Measurements from ENCODE around the gene TBC1D22A. TPM values are rescaled to one million over a fixed set of nuclear protein-coding genes. Genes with fewer than 3 reads are reported as not detected.

Gene TBC1D22A
- total and polyA plus RNA-seq, 11 donors = 9.4 to 30.7 (median 18.6) TPM

GRCh38 chr22:46997311-46997970, 235.0 kb downstream of the TBC1D22A start:
- Histone ChIP-seq H3K36me3 (peaks cover 0 to 43% (median 0%) of the 10 kb centered on the region in 9 donors), H3K4me3 (no peak overlapping the region), H3K27ac (no peak overlapping the region), H3K4me1 (peaks cover 0 to 16% (median 1%) of the 10 kb centered on the region in 12 donors), H3K27me3 (no peaks in the 10 kb centered on the region), H3K9me3 (no peaks in the 10 kb centered on the region)
- DNase-seq (no peak), ATAC-seq (peak in 1 of 4 donors; percentile 35)
- intact Hi-C loops (cut with DNase I) = no loop called here
- TF ChIP-seq CTCF (IDR thresholded peaks at IDR 0.05) = no peak
- no peak for TF ChIP-seq POLR2A (IDR thresholded peaks at IDR 0.05)
- 66 to 75% (median 70%) methylated on average over 15 of the region's 15 CpGs for WGBS, 4 donors

GRCh38 chr22:46998331-46998730, 235.9 kb downstream of the TBC1D22A start:
- Histone ChIP-seq H3K9me3 (no peaks in the 10 kb centered on the region), H3K4me3 (no peak overlapping the region), H3K27ac (no peak overlapping the region), H3K27me3 (no peaks in the 10 kb centered on the region), H3K36me3 (peaks cover 0 to 39% (median 0%) of the 10 kb centered on the region in 9 donors), H3K4me1 (peaks cover 0 to 15% (median 1%) of the 10 kb centered on the region in 12 donors)
- DNase-seq (no peak), ATAC-seq (no peak)
- intact Hi-C loops (cut with DNase I) = no loop called here
- no peak for TF ChIP-seq POLR2A (IDR thresholded peaks at IDR 0.05)
- no peak for TF ChIP-seq CTCF (IDR thresholded peaks at IDR 0.05)
- 81 to 93% (median 85%) methylated on average over 12 of the region's 12 CpGs for WGBS, 4 donors

GRCh38 chr22:47000256-47000655, 237.8 kb downstream of the TBC1D22A start:
- Histone ChIP-seq H3K4me3 (no peak overlapping the region), H3K4me1 (peaks cover 0 to 9% (median 0%) of the 10 kb centered on the region in 12 donors), H3K36me3 (peaks cover 0 to 32% (median 0%) of the 10 kb centered on the region in 9 donors), H3K27ac (no peak overlapping the region), H3K9me3 (no peaks in the 10 kb centered on the region), H3K27me3 (no peaks in the 10 kb centered on the region)
- DNase-seq = no peak
- ATAC-seq = no peak
- 81 to 86% (median 84%) methylated on average over 11 of the region's 11 CpGs for WGBS, 4 donors
- TF ChIP-seq POLR2A (IDR thresholded peaks at IDR 0.05) (no peak), CTCF (IDR thresholded peaks at IDR 0.05) (no peak)
- intact Hi-C loops (cut with DNase I) = loop anchor here in 1 of 10 donors (10.0 kb wide), 2 partner anchors 55 to 125 kb away; no protein-coding TSS in a partner anchor

- intact Hi-C loops (cut with DNase I) = loop anchor here in 1 of 10 donors (10.0 kb wide), 2 partner anchors 56 to 126 kb away; no protein-coding TSS in a partner anchor
- no peak overlapping the region for H3K27ac ChIP-seq
- peaks cover 0 to 26% (median 0%) of the 10 kb centered on the region in 9 donors for H3K36me3 ChIP-seq
- TF ChIP-seq POLR2A (IDR thresholded peaks at IDR 0.05) (no peak), CTCF (IDR thresholded peaks at IDR 0.05) (no peak)
- WGBS, 4 donors = 89 to 93% (median 91%) methylated on average over 4 of the region's 4 CpGs
- no peaks in the 10 kb centered on the region for H3K27me3 ChIP-seq
- H3K4me3 ChIP-seq = no peak overlapping the region
- DNase-seq = no peak
- H3K9me3 ChIP-seq = no peaks in the 10 kb centered on the region
- peaks cover 0 to 9% (median 0%) of the 10 kb centered on the region in 12 donors for H3K4me1 ChIP-seq
- ATAC-seq = no peak
These were observed 238.4 kb downstream of the TBC1D22A start for GRCh38 chr22:47000888-47001287.

Measured in heart left ventricle (tissue), 16 donors.